ENCODE data around the gene AGPS.
"Not testable (repeated sequence)": the region's sequence is repeated elsewhere in the genome, so short reads cannot be mapped to it uniquely, and the experiment has no call there.

DNA sequence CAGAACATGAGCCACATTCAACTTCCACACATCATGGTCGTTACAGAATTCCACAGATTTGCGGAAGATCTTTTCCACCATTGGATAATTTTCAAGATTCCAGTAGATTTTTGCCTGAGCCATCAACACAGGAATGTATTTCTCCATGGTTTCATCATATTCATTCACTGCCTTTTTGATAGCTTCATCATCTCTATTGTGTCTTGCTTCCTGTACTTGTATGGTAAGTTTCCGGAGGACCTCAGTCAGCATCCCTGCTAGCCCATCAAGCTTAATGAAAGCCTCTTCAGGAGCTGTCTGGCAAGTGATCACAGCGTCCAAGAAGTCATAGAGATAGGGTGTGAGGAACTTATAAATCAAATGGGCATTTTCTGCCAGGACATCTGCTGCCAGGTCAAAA lies 158.8 kb downstream of the AGPS start:
- TF ChIP-seq NRF1 (conservative IDR thresholded peaks at IDR 0.05; ENCODE audit: low read depth, low read length); ZNF274 (IDR thresholded peaks at IDR 0.05; ENCODE audit: insufficient read depth, insufficient read length); MAX (IDR thresholded peaks at IDR 0.05; ENCODE audit: low read depth, low read length); IKZF1 (conservative IDR thresholded peaks at IDR 0.05); IRF4 (IDR thresholded peaks at IDR 0.05; ENCODE audit: low read depth, low read length); USF2 (IDR thresholded peaks at IDR 0.05; ENCODE audit: borderline replicate concordance, low read depth, low read length); SIX5 (IDR thresholded peaks at IDR 0.05; ENCODE audit: low read depth, low read length, severe bottlenecking); FOXM1 (IDR thresholded peaks at IDR 0.05; ENCODE audit: low read depth, low read length); YY1 (IDR thresholded peaks at IDR 0.05; ENCODE audit: low read depth, low read length); HDAC2 (IDR thresholded peaks at IDR 0.05); CBFB (IDR thresholded peaks at IDR 0.05; ENCODE audit: low read depth); NFIC (IDR thresholded peaks at IDR 0.05; ENCODE audit: low read depth, low read length): not testable (repeated sequence)
- TF ChIP-seq, protein P1, sequence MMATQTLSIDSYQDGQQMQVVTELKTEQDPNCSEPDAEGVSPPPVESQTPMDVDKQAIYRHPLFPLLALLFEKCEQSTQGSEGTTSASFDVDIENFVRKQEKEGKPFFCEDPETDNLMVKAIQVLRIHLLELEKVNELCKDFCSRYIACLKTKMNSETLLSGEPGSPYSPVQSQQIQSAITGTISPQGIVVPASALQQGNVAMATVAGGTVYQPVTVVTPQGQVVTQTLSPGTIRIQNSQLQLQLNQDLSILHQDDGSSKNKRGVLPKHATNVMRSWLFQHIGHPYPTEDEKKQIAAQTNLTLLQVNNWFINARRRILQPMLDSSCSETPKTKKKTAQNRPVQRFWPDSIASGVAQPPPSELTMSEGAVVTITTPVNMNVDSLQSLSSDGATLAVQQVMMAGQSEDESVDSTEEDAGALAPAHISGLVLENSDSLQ (IDR thresholded peaks at IDR 0.05), result not testable (repeated sequence)
- TF ChIP-seq, protein P2, sequence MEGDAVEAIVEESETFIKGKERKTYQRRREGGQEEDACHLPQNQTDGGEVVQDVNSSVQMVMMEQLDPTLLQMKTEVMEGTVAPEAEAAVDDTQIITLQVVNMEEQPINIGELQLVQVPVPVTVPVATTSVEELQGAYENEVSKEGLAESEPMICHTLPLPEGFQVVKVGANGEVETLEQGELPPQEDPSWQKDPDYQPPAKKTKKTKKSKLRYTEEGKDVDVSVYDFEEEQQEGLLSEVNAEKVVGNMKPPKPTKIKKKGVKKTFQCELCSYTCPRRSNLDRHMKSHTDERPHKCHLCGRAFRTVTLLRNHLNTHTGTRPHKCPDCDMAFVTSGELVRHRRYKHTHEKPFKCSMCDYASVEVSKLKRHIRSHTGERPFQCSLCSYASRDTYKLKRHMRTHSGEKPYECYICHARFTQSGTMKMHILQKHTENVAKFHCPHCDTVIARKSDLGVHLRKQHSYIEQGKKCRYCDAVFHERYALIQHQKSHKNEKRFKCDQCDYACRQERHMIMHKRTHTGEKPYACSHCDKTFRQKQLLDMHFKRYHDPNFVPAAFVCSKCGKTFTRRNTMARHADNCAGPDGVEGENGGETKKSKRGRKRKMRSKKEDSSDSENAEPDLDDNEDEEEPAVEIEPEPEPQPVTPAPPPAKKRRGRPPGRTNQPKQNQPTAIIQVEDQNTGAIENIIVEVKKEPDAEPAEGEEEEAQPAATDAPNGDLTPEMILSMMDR (IDR thresholded peaks at IDR 0.05 in 2 of 3, conservative IDR thresholded peaks at IDR 0.05 in 1 of 3; ENCODE audit: control insufficient read depth in 2 of 3, extremely low read depth in 1 of 3, insufficient read depth in 1 of 3, low read depth in 3 of 3, low read length in 3 of 3), result not testable (repeated sequence)
